ENCODE data around the gene MYRF.

DNA sequence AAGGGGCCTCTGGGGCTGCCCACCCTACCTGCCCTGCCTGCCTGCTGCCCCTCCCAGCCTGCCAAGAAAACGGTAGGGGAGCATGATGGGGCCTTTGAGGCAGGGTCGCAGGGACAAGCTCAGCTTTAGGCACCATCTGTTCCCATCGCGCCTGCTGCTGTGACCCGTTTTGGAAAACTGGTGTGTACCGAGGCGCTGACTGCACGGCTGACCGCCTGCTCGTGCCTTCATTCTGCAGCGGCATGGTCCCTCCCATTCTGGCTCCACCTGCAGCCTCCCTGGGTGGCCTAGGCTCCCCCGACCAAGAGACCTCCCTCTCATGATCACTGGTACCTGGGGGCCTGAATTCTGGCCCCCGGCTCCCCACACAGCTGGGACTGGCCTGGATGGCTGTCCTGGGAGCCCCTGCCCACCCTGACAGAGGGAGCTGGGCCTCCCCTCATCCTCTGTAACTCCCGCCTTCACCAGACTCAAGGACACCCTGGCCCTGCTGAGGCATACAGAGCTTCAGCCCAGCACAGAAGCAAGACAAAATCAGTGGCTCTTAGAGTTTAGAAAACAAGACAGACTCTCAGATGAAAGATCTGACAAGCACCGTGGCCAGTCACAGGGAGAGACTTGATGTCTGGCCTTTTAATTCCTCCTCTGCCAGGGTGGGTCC is 6.5 kb upstream of the MYRF start:
- TF ChIP-seq GLMP (CRISPR knock-in tag; IDR thresholded peaks at IDR 0.05; ENCODE audit: borderline replicate concordance): no peak
- TF ChIP-seq RFX1 (IDR thresholded peaks at IDR 0.05): no peak
- no peak for TF ChIP-seq EZH2 (conservative IDR thresholded peaks at IDR 0.05; ENCODE audit: low read depth, low read length)
- TF ChIP-seq KDM6A (CRISPR knock-in tag; IDR thresholded peaks at IDR 0.05; ENCODE audit: low read depth): no peak
- no peak for TF ChIP-seq ZNF556 (CRISPR knock-in tag; IDR thresholded peaks at IDR 0.05; ENCODE audit: borderline replicate concordance)
- TF ChIP-seq, protein P1, sequence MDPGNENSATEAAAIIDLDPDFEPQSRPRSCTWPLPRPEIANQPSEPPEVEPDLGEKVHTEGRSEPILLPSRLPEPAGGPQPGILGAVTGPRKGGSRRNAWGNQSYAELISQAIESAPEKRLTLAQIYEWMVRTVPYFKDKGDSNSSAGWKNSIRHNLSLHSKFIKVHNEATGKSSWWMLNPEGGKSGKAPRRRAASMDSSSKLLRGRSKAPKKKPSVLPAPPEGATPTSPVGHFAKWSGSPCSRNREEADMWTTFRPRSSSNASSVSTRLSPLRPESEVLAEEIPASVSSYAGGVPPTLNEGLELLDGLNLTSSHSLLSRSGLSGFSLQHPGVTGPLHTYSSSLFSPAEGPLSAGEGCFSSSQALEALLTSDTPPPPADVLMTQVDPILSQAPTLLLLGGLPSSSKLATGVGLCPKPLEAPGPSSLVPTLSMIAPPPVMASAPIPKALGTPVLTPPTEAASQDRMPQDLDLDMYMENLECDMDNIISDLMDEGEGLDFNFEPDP (CRISPR knock-in tag; conservative IDR thresholded peaks at IDR 0.05): no peak
- no peak for TF ChIP-seq SIN3A (IDR thresholded peaks at IDR 0.05; ENCODE audit: borderline replicate concordance, low read depth, low read length)
- no peak for TF ChIP-seq FOXJ3 (CRISPR knock-in tag; IDR thresholded peaks at IDR 0.05; ENCODE audit: borderline replicate concordance)
- TF ChIP-seq CEBPG (CRISPR knock-in tag; IDR thresholded peaks at IDR 0.05): no peak
- no peak for TF ChIP-seq CCDC6 (CRISPR knock-in tag; IDR thresholded peaks at IDR 0.05)
- TF ChIP-seq ZNF138 (CRISPR knock-in tag; IDR thresholded peaks at IDR 0.05; ENCODE audit: low read depth): no peak

Data from HepG2 (cell line).